Colonic mucosa (tissue), 4 donors: Measurements from ENCODE around the gene SLC1A4. TPM values are rescaled to one million over a fixed set of nuclear protein-coding genes. Genes with fewer than 3 reads are reported as not detected.
A peak's percentile ranks its signal among the peaks of the same experiment; 100 is the strongest.

Source experiments
- DNase-seq: peaks from one replicate; pipeline ENCODE4 v3.0.0-alpha.2; 2020
- H3K27ac ChIP-seq: fragments of 200-600 bp; one replicate; pipeline ENCODE4 v1.8.0; 2021
- H3K27me3 ChIP-seq: fragments of 200-600 bp; one replicate; pipeline ENCODE4 v1.8.0; 2021
- H3K36me3 ChIP-seq: fragments of 200-600 bp; one replicate; pipeline ENCODE4 v1.8.0; 2021
- H3K4me1 ChIP-seq: fragments of 200-600 bp; one replicate; pipeline ENCODE4 v1.8.0; 2021; ENCODE audit warnings: mild to moderate bottlenecking
- H3K4me3 ChIP-seq: fragments of 200-600 bp; one replicate; pipeline ENCODE4 v1.8.0; 2021
- H3K9ac ChIP-seq, 2 donors: one replicate each; pipeline ENCODE4 v1.7.0; 2013; ENCODE audit warnings: control low read depth in 2 of 2, low read depth in 2 of 2, low read length in 2 of 2
- H3K9me3 ChIP-seq: fragments of 200-600 bp; one replicate; pipeline ENCODE4 v1.8.0; 2021
- intact Hi-C: fragments of 100-400 bp; cut with DNase I; formaldehyde crosslinking; loops from one replicate; pipeline ENCODE4 v1.14.1; 2022
- total RNA-seq, 2 donors: library from RNA; stranded (reverse); fragmentation: NEBNext Ultra II Directional in 1 of 2; extraction: Animal tissue kit (Norgen Biotek cat#: 25700) in 1 of 2; gene quantifications; one replicate each; pipeline ENCODE4 v1.2.1, GENCODE V29; 2021
- TF ChIP-seq, protein P1 (sequence below): fragments of 200-600 bp; IDR thresholded peaks from one replicate; pipeline ENCODE4 v1.8.0; 2022; ENCODE audit warnings: antibody characterized with exemption, mild to moderate bottlenecking
- donor health status: healthy.
- donor health status: DM: no; HTN: no; CAD: no.
- donor health status: DM: no; HTN: no; CAD: no.

The SLC1A4 gene
- total RNA-seq, 2 donors from 2014 or later, result 13.7 to 32.4 TPM

DNA sequence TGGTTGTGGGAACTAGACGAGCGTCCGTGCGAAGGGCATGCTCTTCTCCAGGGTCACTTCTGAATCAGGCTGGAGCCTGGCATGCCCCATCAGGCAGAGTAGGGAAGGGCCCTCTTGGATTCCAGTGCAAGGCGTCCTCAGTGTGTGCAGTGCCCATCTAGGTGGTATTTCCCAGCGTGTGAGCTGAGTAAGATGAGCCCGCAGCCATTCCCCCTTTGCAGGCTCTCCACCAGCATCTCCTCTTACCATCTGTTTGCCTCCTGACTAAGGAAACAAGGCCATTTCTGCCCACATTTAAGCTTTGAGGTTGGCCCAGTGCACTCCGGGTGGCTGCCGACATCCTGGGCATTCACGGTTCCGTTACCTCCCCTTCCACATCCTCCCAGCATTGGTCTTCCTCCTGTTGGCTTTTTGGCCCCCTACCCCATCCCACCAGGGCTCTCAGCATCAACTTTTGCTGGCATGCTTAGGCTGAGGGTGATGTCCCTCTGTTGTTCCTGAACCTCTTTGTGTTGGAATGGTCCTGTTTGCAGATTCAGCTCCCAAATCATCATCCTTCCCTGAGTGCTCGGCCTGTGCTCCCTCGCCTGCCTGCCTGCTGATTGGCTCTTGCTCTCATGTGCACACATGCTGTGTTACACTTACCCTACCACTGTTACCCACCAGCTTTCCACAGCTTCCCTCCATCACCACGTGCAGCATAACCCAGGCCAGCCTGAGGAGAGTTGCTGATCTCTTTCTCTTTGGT is 78.8 kb downstream of the SLC1A4 start:
- no peaks in the 10 kb centered on the region for H3K27me3 ChIP-seq
- DNase-seq, result no peak
- H3K27ac ChIP-seq, result no peak overlapping the region
- H3K9me3 ChIP-seq, result no peaks in the 10 kb centered on the region
- peaks cover 12% of the 10 kb centered on the region for H3K4me1 ChIP-seq
- no peak overlapping the region for H3K4me3 ChIP-seq
- no peak overlapping the region for H3K9ac ChIP-seq
- no peaks in the 10 kb centered on the region for H3K36me3 ChIP-seq
- intact Hi-C loops, result no loop called here
- TF ChIP-seq, protein P1, sequence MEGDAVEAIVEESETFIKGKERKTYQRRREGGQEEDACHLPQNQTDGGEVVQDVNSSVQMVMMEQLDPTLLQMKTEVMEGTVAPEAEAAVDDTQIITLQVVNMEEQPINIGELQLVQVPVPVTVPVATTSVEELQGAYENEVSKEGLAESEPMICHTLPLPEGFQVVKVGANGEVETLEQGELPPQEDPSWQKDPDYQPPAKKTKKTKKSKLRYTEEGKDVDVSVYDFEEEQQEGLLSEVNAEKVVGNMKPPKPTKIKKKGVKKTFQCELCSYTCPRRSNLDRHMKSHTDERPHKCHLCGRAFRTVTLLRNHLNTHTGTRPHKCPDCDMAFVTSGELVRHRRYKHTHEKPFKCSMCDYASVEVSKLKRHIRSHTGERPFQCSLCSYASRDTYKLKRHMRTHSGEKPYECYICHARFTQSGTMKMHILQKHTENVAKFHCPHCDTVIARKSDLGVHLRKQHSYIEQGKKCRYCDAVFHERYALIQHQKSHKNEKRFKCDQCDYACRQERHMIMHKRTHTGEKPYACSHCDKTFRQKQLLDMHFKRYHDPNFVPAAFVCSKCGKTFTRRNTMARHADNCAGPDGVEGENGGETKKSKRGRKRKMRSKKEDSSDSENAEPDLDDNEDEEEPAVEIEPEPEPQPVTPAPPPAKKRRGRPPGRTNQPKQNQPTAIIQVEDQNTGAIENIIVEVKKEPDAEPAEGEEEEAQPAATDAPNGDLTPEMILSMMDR, result no peak

DNA sequence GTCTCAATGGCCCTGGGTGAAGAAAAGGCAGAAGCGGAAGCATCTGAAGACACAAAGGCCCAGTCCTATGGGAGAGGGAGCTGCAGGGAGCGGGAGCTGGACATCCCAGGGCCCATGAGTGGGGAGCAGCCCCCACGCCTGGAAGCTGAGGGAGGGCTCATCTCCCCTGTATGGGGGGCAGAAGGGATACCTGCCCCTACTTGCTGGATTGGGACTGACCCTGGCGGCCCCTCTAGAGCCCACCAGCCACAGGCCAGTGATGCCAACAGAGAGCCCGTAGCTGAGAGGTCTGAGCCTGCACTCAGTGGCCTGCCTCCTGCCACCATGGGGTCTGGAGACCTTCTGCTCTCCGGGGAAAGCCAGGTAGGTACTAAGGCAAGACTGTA is 80.2 kb downstream of the SLC1A4 start:
- Histone ChIP-seq H3K27me3 (no peaks in the 10 kb centered on the region), H3K27ac (no peak overlapping the region), H3K9me3 (no peaks in the 10 kb centered on the region), H3K36me3 (no peaks in the 10 kb centered on the region), H3K4me1 (peaks cover 12% of the 10 kb centered on the region), H3K4me3 (no peak overlapping the region), H3K9ac (peak overlapping the region in 1 of 2 donors; percentile 55)
- TF ChIP-seq, protein P1, result no peak
- no peak for DNase-seq
- intact Hi-C loops, result no loop called here

DNA sequence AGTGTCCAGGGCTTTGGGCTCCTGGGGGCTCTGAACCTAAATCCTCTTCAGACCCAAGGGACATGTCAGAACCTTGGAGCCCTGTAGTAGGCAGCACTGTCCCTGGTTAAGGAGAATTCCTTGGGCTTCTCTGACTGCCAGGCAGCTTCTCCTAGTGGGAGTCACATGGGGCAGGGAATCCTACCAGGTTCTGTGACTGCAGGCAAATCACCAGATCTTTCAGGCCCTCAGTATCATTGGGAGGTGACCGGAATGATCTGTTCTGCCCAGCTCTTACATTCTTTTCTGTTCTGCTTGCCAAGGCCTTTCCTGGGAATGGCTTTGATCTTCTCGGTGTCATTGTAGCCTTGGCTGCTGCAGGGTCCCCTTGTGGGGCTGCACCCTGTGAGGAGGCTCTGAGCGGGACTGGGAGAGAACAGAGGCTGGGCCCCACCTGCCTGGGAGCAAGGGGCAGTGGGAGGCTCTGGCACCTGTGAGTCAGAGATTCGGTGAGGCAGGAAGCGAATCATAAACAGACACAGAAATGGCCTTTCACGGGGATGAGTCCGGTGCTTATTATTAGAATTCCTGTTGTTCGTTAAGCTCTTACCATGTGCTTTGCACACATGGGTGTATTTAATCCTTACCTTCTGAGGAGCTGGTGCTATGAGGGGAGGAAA is 81.1 kb downstream of the SLC1A4 start:
- no peaks in the 10 kb centered on the region for H3K9me3 ChIP-seq
- H3K27ac ChIP-seq, result peak overlapping the region; percentile 40
- peaks cover 6% of the 10 kb centered on the region for H3K4me1 ChIP-seq
- H3K27me3 ChIP-seq, result no peaks in the 10 kb centered on the region
- peak overlapping the region in 1 of 2 donors; percentile 55 for H3K9ac ChIP-seq
- no peaks in the 10 kb centered on the region for H3K36me3 ChIP-seq
- TF ChIP-seq, protein P1, result no peak
- intact Hi-C loops, result loop anchor here (10.0 kb wide), 1 partner anchor 54 kb away; no protein-coding TSS in a partner anchor
- peak; percentile 41 for DNase-seq
- no peak overlapping the region for H3K4me3 ChIP-seq

DNA sequence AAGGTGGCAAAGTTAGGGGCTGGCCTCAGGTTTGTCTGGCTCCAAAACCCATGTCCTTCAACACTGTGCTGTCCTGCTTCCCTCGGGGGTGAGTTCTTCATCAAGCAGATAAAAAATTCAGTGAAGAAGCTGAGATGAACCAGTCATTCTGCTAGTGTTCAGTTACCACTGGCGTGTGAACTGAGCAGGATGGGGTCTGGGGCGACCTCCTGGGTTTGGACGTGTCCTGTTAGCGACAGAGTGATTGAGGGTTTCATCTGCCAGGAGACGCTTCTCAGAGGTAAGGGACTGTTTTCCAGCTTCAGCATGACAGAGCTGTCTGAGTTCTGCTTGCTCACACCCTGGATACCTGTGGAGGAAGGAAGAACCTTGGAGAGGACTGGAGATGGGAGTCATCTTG is 81.7 kb downstream of the SLC1A4 start:
- Histone ChIP-seq H3K9me3 (no peaks in the 10 kb centered on the region), H3K27ac (peak overlapping the region; percentile 40), H3K36me3 (no peaks in the 10 kb centered on the region), H3K4me3 (no peak overlapping the region), H3K27me3 (no peaks in the 10 kb centered on the region), H3K9ac (peak overlapping the region in 1 of 2 donors; percentile 55), H3K4me1 (peaks cover 10% of the 10 kb centered on the region)
- TF ChIP-seq, protein P1, result no peak
- DNase-seq, result no peak
- intact Hi-C loops, result loop anchor here (10.0 kb wide), 1 partner anchor 54 kb away; no protein-coding TSS in a partner anchor

DNA sequence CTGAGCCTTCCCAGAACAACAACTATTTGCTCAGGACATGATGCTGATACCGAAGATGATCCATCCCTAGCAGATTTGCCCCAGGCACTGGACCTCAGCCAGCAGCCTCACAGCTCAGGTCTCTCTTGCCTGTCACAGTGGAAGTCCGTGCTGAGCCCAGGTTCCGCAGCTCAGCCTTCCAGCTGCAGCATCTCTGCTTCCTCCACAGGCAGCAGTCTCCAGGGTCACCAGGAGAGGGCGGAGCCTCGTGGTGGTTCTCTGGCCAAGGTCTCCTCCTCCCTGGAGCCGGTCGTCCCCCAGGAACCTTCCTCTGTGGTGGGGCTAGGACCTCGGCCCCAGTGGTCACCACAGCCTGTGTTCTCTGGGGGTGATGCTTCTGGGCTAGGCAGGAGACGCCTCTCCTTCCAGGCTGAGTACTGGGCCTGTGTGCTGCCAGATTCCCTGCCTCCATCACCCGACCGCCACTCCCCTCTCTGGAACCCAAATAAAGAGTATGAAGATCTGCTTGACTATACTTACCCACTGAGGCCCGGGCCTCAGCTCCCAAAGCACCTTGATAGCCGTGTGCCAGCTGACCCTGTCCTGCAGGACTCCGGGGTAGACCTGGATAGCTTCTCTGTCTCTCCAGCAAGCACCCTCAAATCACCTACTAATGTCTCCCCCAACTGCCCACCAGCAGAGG is 82.4 kb downstream of the SLC1A4 start:
- Histone ChIP-seq H3K9ac (no peak overlapping the region), H3K4me3 (no peak overlapping the region), H3K4me1 (peaks cover 18% of the 10 kb centered on the region), H3K36me3 (no peaks in the 10 kb centered on the region), H3K27me3 (no peaks in the 10 kb centered on the region), H3K9me3 (no peaks in the 10 kb centered on the region), H3K27ac (no peak overlapping the region)
- intact Hi-C loops, result loop anchor here (10.0 kb wide), 1 partner anchor 53 kb away; no protein-coding TSS in a partner anchor
- DNase-seq, result no peak
- TF ChIP-seq, protein P1, result no peak
